Measurements from ENCODE around the gene FSIP1. TPM values are rescaled to one million over a fixed set of nuclear protein-coding genes. Genes with fewer than 3 reads are reported as not detected.
"Not testable (repeated sequence)": the region's sequence is repeated elsewhere in the genome, so short reads cannot be mapped to it uniquely, and the experiment has no call there.

FSIP1 gene
- total RNA-seq, 6 donors from 2014 or later: 0.26 to 3.2 (median 0.79) TPM; not detected in 2

DNA sequence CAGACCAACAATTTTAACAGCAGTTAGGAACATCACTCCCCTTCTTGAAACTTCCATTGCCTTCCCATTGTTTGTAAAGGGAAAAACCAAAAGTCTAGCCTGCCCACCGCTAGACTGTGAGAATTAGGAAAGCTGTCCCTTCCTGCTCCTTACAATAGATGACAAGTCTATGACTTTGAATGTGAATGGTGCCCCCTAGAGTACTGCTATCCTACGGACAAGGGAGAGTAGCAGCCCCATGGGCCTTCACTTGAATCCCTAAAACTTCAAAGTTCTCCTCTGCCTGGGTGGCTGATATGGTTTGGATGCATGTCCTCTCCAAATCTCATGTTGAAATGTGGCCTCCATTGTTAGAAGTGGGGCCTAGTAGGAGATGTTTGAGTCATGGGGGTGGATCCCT, 41.0 kb upstream of the FSIP1 start:
- DNase-seq: no peak
- no peak for ATAC-seq (ENCODE audit: low FRiP score in 2 of 2)
- WGBS, 2 donors: 85 to 100% methylated on average over 2 of the region's 2 CpGs
- Histone ChIP-seq H3K9me3 (no peaks in the 10 kb centered on the region), H3K27ac (no peak overlapping the region), H3K36me3 (no peaks in the 10 kb centered on the region), H3K27me3 (no peaks in the 10 kb centered on the region), H3K4me3 (no peak overlapping the region), H3K4me1 (no peaks in the 10 kb centered on the region)
- TF ChIP-seq POLR2A (IDR thresholded peaks at IDR 0.05) (no peak), EP300 (IDR thresholded peaks at IDR 0.05) (no peak), POLR2AphosphoS5 (IDR thresholded peaks at IDR 0.05) (no peak)
- TF ChIP-seq, protein P1, sequence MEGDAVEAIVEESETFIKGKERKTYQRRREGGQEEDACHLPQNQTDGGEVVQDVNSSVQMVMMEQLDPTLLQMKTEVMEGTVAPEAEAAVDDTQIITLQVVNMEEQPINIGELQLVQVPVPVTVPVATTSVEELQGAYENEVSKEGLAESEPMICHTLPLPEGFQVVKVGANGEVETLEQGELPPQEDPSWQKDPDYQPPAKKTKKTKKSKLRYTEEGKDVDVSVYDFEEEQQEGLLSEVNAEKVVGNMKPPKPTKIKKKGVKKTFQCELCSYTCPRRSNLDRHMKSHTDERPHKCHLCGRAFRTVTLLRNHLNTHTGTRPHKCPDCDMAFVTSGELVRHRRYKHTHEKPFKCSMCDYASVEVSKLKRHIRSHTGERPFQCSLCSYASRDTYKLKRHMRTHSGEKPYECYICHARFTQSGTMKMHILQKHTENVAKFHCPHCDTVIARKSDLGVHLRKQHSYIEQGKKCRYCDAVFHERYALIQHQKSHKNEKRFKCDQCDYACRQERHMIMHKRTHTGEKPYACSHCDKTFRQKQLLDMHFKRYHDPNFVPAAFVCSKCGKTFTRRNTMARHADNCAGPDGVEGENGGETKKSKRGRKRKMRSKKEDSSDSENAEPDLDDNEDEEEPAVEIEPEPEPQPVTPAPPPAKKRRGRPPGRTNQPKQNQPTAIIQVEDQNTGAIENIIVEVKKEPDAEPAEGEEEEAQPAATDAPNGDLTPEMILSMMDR (IDR thresholded peaks at IDR 0.05): no peak

DNA sequence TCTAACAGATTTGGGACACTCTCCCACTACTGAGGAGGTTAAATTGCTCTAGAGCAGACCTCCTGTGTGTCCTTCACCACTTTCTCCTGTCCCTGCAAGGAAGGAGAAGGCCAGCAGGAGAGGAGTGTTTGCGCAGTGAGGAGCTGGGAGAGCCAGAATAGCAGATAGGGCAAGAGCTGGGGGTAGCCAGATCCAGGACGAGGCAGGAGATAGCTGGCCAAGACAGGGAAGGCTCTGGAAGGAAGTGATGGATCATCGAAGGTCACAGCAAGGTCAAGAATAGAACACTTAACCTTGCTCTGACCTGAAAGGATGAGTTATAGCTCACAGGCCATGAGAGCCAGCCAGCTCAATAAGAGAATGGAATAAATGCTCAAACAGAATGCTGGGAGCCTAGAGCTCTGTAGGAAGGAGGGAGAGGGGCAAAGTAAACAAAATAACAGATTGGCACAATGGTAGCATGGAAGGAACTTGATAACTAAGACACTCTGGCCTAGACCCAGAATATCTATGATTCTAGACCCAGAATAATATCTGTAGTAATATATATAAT, 37.5 kb upstream of the FSIP1 start:
- Histone ChIP-seq H3K9me3 (no peaks in the 10 kb centered on the region), H3K36me3 (no peaks in the 10 kb centered on the region), H3K27me3 (no peaks in the 10 kb centered on the region), H3K4me3 (no peak overlapping the region), H3K27ac (no peak overlapping the region), H3K4me1 (no peaks in the 10 kb centered on the region)
- TF ChIP-seq, protein P1 (IDR thresholded peaks at IDR 0.05): no peak
- TF ChIP-seq POLR2AphosphoS5 (IDR thresholded peaks at IDR 0.05): no peak
- no peak for TF ChIP-seq EP300 (IDR thresholded peaks at IDR 0.05)
- no peak for TF ChIP-seq POLR2A (IDR thresholded peaks at IDR 0.05)
- 55 to 71% methylated on average over 3 of the region's 3 CpGs for WGBS, 2 donors
- DNase-seq (no peak), ATAC-seq (ENCODE audit: low FRiP score in 2 of 2) (no peak)

- Histone ChIP-seq H3K4me3 (no peak overlapping the region), H3K36me3 (no peaks in the 10 kb centered on the region), H3K27me3 (no peaks in the 10 kb centered on the region), H3K4me1 (no peaks in the 10 kb centered on the region), H3K9me3 (no peaks in the 10 kb centered on the region), H3K27ac (no peak overlapping the region)
- ATAC-seq (ENCODE audit: low FRiP score in 2 of 2) (no peak), DNase-seq (no peak)
- 90 to 91% methylated on average over 3 of the region's 3 CpGs for WGBS, 2 donors
- TF ChIP-seq POLR2A (IDR thresholded peaks at IDR 0.05) (no peak), EP300 (IDR thresholded peaks at IDR 0.05) (no peak), POLR2AphosphoS5 (IDR thresholded peaks at IDR 0.05) (no peak)
- TF ChIP-seq, protein P1 (IDR thresholded peaks at IDR 0.05): no peak
Observed at GRCh38 chr15:39819533-39819932, 36.9 kb upstream of the FSIP1 start.

DNA sequence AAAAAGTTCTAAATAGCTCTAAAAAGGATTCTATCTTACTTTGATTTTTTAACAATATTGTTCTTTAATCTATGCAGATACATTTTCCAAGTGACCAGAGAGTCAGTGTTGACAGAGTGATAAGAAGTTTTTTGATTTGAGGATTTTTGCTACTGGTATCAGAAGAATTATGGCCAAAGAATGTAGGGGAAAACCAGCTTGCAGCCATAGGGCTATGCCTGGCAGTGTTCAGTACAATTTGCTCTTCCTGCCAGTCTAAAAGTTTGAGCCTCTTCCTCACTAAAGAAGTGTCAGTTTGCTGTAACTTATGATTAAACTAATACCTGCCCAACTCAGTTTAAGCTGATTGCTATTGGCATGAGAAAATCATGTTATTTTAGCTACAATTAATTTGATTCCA, 35.3 kb upstream of the FSIP1 start:
- Histone ChIP-seq H3K4me3 (no peak overlapping the region), H3K36me3 (no peaks in the 10 kb centered on the region), H3K27ac (no peak overlapping the region), H3K9me3 (no peaks in the 10 kb centered on the region), H3K27me3 (no peaks in the 10 kb centered on the region), H3K4me1 (no peaks in the 10 kb centered on the region)
- TF ChIP-seq, protein P1 (IDR thresholded peaks at IDR 0.05): no peak
- TF ChIP-seq EP300 (IDR thresholded peaks at IDR 0.05): no peak
- TF ChIP-seq POLR2AphosphoS5 (IDR thresholded peaks at IDR 0.05): no peak
- TF ChIP-seq POLR2A (IDR thresholded peaks at IDR 0.05): no peak
- ATAC-seq (ENCODE audit: low FRiP score in 2 of 2) (no peak), DNase-seq (no peak)

GRCh38 chr15:39814489-39814888, 31.8 kb upstream of the FSIP1 start:
- TF ChIP-seq EP300 (IDR thresholded peaks at IDR 0.05): no peak
- TF ChIP-seq, protein P1 (IDR thresholded peaks at IDR 0.05): no peak
- no peak for TF ChIP-seq POLR2A (IDR thresholded peaks at IDR 0.05)
- TF ChIP-seq POLR2AphosphoS5 (IDR thresholded peaks at IDR 0.05): no peak
- Histone ChIP-seq H3K4me1 (no peaks in the 10 kb centered on the region), H3K9me3 (no peaks in the 10 kb centered on the region), H3K4me3 (no peak overlapping the region), H3K36me3 (no peaks in the 10 kb centered on the region), H3K27ac (no peak overlapping the region), H3K27me3 (no peaks in the 10 kb centered on the region)
- WGBS, 2 donors: 94 to 95% methylated on average over 1 of the region's 1 CpG
- DNase-seq (no peak), ATAC-seq (ENCODE audit: low FRiP score in 2 of 2) (no peak)

- H3K27ac ChIP-seq; DNase-seq; H3K27me3 ChIP-seq; ATAC-seq (ENCODE audit: low FRiP score in 2 of 2); H3K4me3 ChIP-seq; H3K9me3 ChIP-seq; H3K36me3 ChIP-seq; H3K4me1 ChIP-seq: not testable (repeated sequence)
- WGBS, 2 donors: 94 to 96% methylated on average over 3 of the region's 3 CpGs
Observed at GRCh38 chr15:39812651-39813050, 30.0 kb upstream of the FSIP1 start.

Measured in upper lobe of left lung (tissue), 6 donors.